Umbilical cord (tissue), 2 donors: ENCODE results near the gene C2CD4C. TPM values are rescaled to one million over a fixed set of nuclear protein-coding genes. Genes with fewer than 3 reads are reported as not detected.
A peak's percentile ranks its signal among the peaks of the same experiment; 100 is the strongest.
"Not testable (repeated sequence)": the region's sequence is repeated elsewhere in the genome, so short reads cannot be mapped to it uniquely, and the experiment has no call there.

Experiments
- DNase-seq: peaks from one replicate; pipeline ENCODE4 v3.0.0-alpha.2; 2015; ENCODE audit warnings: low spot score
- total RNA-seq: library from RNA; depleted of rRNA; stranded (reverse); fragments of >200 nt; gene quantifications from one replicate; pipeline ENCODE4 v1.2.3, GENCODE V29; 2014; ENCODE audit warnings: low replicate concordance; ENCODE audit not compliant: insufficient read depth

The C2CD4C gene
- total RNA-seq, 1 donor from 2014 or later: 0.96 TPM

DNA sequence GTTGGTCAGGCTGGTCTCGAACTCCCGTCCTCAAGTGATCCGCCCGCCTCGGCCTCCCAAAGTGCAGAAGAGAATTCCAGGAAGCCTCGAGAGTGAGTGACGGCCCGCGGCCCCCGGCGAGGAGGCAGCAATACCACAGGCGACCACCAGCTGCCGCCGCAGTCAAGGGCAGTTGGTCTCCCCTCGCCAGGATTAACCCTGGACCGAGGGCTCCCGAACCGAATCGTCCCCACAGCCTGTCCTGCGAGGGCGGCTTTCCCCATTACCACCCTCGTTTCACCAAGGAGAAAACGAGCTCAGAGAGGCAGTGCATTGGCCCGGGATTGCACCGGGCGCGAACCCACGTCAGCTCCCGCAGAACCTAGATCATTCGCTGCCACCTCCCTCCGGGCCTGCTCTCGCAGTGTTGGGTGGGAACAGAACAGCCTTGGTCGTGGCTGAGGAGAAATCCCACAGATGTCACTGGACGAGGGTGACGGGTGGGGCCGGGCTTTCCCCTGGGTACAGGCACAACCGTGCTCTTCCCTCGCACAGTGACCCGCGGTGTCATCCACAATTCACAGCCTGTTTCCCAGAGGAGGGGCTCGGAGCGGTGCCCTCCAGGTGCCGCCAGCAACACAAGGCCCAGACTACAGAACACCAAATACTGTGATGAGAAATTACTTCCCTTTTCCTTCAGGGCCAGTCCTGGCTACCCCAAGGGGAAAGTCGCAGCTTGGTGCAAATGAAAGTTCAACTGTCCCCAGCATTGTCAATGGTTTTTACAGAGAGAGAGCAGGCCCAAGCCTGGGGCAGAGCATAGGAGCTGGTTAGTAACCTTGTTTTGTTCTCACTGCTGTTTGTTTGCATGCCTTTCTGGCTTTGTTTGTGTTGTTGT lies 24.8 kb downstream of the C2CD4C start:
- DNase-seq: no peak

DNA sequence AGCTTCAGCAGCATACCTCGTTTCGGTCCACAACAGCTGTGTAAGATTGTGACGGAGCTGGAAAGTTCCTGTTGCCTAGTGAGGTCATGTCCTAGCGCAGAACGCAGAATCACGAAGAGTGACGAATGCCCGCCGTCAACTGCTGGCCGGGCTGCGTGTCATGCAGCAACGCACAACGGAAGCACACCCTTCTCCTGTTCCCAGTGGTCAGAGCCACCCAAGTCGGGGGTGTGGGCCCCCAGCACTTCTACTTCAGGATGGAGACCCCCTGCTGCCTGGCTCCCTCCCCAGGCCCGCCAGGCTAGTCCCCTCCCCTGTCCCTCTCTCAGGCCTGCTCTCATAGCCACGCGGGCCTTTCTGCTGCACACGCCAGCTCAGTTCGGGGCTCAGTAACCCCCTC lies 25.9 kb downstream of the C2CD4C start:
- DNase-seq: no peak

DNA sequence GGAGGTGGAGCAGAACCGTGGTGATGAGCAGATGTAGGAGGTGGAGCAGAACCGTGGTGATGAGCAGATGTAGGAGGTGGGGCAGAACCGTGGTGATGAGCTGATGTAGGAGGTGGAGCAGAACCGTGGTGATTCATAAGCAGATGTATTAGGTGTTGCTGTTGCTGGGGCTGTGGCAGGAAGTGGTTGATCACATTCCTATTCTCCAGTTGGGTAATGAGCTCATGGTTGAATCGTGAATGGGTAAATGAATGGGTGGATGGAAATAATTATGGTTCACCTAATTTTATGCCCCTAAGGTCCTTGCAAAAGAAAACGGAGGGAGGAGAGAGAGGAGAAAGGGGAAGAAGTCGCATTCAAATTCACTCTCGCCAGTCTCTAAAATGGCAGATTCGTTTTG lies 26.4 kb downstream of the C2CD4C start:
- DNase-seq: not testable (repeated sequence)

DNA sequence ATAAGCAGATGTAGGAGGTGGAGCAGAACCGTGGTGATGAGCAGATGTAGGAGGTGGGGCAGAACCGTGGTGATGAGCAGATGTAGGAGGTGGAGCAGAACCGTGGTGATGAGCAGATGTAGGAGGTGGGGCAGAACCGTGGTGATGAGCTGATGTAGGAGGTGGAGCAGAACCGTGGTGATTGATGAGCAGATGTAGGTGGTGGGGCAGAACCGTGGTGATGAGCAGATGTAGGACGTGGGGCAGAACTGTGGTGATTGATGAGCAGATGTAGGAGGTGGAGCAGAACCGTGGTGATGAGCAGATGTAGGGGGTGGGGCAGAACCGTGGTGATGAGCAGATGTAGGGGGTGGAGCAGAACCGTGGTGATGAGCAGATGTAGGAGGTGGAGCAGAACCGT lies 27.0 kb downstream of the C2CD4C start:
- not testable (repeated sequence) for DNase-seq

DNA sequence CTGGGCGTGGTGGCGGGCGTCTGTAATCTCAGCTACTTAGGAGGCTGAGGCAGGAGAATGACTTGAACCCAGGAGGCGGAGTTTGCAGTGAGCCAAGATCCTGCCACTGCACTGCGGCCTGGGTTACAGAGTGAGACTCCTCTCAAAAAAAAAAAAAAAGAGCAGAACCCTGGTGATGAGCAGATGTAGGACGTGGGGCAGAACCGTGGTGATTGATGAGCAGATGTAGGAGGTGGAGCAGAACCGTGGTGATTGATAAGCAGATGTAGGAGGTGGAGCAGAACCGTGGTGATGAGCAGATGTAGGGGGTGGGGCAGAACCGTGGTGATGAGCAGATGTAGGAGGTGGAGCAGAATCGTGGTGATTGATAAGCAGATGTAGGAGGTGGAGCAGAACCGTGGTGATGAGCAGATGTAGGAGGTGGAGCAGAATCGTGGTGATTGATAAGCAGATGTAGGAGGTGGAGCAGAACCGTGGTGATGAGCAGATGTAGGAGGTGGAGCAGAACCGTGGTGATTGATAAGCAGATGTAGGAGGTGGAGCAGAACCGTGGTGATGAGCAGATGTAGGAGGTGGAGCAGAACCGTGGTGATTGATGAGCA lies 28.2 kb downstream of the C2CD4C start:
- not testable (repeated sequence) for DNase-seq

DNA sequence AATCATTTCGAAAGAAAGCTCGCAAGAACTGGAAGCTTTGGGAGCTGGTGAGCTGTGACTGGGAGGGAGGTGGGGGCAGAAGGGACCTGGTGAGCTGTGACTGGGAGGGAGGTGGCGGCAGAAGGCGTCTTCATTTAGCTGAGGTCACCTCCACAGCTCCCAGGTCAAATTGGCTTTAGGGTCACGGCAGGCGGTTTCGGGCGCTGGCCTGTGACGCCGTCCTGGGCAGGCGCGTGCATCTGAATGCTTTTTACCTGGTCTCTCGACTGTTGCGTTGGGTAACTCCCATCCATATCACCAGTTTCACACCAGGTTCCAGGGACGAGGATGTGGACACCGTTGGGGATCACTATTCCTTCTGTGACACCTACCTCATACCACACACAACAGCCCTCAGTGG lies 29.2 kb downstream of the C2CD4C start:
- DNase-seq: no peak

DNA sequence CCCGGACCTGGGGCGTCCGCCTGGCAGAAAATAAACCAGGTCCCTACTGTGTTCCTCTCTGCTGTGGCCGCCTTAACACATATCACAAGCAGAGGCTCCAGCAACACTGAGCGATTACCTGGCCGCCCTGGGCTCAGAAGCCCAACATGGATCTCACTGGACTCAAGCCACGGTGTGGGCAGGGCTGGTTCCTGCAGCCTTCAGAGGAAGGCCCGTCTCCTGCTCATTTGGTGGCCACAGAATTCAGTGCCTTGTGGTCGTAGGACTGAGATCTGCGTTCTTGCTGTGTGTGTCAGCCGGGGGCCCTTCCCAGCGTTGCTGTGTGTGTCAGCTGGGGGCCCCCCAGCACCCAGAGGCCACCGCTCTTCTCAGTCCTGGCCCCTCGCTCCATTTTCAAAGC lies 30.2 kb downstream of the C2CD4C start:
- no peak for DNase-seq

DNA sequence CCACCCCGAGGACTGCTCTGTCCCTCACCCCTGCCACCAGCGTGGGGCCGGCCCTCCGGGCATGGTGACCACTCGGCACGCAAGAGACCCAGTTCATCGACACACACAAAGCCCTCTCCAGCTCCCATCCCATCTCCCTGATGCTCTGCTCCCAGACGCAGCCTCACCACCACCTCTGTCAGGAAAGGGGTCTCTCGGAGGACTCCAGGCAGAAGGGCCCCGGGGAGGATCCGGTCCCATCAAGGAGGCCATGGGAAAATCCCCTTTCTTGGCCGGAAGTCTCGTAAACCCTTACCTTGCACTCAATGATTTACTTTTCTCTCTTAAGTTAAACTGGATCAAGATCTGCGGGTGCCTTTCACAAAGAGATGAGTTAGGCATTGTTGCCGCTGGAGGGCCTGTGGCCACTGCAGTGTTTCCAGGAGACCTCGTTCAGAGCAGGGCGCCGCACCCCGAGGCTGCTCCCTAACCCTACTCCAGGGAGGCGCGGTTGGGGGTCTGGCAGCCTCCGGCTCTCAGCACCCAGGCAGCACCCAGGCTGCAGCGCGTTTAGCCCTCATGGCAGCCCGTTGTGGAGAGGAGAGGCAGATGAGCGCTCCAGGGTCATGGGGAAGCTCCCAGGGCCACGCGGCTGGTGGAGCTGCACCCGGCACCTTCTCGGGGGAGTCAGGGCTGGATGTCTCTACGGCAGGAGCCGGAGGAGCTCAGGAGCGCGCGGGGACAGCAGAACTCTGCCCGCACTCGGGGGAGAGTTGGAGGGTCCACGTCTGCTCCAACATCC lies 31.0 kb downstream of the C2CD4C start:
- DNase-seq: no peak

DNA sequence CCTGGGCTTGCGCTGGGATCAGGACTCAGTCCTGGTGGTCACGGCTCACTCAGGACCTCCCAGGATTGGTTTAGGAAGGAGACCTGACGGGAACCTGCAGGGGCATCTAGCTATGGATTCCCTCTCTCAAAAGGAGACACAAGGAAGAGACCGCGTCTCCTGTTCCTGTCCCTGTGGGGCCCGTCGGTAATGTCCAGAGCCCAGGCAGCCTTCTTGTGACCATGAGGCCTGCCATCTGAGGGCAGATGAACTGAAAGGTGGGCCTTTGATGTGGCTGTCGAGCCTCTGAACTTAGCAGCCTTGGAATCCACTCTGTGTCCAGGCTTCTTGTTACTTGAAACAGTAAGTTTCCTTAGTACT lies 32.9 kb downstream of the C2CD4C start:
- DNase-seq: no peak

DNA sequence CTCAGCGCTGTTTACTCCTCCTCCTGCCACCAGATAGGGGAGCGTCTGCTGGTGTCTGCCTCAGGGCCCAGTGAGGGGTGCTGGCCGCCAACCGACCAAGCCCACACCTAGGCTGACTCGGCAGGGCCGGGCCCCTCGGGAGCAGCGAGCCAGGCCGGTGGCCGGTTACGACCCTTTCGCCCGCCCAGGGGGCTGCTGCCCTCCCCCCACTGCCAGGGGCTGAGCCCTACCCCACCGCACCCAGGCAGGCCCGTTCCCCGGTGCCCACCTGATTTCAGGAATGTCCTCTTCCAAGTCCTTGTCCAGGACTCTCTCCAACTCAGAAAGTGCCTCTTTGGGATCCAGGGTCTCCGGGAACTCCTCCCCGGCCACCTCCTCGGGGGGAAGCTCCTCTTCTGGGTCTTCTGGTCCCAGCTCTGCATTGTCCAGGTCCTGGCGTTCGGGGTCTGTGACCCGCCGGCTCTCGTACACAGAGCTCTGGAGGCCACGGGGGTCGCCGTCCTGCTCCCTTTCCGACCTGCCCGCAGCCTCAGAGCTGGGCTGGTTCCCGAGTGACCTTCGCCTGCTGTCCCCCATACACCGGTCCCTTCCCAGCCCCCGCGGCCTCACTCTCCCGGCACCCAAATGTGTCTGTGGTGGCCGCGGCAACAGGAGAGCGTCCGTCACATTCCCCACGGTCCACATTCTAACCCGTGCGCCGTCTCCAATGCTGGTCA lies 33.4 kb downstream of the C2CD4C start:
- DNase-seq: no peak

DNA sequence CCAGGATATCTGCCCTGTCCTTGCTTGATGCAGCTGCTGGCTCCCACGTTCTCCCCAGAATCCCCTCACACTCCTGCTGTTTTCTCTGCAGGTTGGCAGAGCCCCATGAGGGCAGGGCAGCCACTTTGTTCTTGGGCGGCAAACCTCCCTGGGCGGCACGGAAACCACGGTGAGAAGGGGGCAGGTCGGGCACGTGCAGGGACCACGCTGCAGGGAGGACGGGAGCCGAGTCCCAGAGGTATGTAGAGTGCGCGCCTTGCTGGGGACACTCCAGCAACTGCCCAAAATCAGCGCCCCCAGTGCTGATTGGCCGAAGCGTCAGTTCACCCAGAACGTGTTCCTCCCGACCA lies 34.1 kb downstream of the C2CD4C start:
- no peak for DNase-seq

DNA sequence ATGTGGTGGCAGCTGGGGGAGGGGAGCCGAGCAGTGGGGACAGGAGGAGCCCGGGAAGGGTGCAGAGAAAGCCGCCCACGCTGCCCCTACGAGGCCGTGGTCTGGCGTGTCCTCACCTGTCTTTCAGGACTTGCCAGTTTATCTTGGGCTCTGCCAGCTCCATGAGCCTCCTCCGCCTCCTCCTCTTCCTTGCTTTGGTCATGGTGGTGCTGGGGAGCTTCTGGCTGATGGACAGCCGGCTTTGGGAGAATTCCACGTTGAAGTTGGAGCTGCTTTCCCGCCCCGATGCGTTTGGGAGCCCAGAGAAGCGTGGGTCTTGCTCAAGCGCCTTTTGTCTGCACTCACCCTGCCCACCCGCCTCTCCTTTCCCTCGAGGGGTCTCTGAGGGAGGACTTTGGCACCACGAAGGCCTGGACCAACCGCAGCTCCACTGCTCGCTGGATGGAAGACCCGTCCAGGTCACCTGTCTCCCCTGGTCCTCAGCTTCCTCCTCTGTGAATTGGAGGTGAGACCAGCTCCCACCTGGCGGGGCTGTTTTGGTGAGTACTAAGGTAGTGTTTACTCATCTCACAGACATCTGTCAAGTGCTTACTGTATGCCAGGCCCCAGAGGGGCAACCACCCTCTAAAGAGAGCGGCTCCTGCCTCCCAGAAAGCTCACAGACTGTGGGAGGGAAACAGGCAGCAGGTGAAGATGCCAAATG lies 34.6 kb downstream of the C2CD4C start:
- DNase-seq: no peak

DNA sequence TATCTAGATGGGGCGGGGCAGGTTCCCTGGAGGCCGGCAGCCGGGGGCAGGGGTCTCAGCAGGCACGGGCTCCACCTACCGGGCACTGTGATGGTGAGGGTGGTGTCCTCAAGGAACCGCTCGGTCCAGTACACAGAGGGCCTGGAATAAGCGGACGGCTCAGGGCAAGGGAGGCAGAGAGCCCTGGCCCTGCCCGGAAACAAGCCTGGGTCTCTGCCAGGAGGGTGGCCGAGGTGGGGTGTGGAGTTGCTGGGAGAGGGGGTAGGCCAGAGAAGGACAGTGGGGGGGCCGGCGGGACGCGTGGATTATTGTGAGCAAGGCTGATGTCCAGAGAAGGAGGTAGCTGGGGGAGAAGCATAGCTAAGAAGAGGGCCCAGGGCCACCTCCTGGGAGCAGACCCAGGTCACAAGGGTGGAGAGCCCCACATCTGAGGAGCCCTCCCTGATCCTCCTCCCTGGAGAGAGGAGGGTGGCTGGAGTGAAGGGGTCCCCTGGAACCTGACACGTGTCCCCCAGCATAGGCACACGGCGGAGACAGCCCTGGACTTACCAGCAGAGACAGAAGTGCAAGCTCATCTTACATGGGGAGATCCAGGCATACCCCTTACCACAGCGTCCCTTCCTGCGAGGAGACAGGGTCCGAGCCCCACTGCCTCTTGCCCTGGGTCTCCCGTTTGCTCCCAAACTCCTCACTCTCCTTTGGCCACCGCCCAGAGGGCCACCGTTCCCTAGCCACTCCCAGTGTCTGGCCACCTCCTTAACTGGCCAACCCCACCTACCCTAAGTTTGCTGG lies 35.4 kb downstream of the C2CD4C start:
- no peak for DNase-seq

DNA sequence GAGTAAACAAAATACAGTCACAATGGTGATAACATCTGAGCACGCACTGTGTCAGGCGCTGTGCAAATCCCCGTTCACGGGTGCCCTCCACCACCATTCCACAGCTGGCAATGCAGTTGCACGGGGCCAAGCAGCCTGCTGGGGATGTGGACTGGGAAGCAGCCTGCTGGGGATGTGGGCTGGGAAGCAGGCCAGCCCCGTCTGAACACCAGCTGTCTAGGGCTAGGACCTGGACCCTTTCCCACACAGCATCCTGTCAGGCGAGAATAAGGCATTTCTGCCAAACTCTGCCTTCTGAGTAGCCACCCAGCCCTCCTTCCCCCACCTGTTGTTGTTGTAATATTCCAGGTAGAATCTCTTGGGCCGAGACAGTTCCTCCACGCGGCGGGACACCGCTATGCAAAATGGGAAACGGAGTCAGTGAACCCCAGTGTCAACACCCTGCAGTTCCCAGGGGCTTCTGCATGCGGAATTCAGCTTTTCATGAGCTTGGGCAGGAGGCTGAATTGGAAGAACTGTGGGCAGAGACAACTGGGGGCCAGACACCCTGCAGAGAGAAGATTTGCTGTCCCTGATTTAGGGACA lies 36.5 kb downstream of the C2CD4C start:
- peak; percentile 80 for DNase-seq

DNA sequence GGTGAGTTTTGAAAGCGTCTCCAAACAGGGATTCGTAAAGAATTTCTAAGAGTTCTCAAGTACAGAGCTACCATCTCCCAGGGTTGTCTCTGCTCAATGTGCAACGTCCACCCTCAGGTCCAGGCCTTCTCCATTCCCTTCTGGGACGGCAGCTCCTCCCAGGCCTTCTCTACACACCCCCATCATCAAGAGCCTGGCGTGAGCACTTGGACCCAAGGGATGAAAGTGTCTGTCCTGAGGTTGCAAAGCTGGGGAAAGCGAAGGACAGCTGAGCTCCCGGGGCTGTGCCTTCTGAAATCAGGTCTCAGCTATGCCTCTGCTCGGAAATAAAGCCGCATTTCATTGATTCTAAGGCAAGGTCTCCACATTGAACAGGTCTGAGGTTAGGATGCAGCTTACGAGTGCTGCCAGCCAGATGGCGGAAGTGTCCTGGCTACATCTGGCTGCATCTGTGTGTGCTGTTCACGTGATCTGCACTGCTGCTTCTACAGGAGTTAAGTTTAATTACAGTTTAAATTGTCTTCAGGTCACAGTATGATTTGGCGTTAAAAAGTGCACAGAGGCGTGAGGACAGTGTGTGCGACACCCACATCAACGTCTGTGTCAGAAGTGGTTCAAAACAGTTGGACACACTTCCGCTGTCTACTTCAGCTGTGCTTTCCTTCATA lies 37.3 kb downstream of the C2CD4C start:
- no peak for DNase-seq

DNA sequence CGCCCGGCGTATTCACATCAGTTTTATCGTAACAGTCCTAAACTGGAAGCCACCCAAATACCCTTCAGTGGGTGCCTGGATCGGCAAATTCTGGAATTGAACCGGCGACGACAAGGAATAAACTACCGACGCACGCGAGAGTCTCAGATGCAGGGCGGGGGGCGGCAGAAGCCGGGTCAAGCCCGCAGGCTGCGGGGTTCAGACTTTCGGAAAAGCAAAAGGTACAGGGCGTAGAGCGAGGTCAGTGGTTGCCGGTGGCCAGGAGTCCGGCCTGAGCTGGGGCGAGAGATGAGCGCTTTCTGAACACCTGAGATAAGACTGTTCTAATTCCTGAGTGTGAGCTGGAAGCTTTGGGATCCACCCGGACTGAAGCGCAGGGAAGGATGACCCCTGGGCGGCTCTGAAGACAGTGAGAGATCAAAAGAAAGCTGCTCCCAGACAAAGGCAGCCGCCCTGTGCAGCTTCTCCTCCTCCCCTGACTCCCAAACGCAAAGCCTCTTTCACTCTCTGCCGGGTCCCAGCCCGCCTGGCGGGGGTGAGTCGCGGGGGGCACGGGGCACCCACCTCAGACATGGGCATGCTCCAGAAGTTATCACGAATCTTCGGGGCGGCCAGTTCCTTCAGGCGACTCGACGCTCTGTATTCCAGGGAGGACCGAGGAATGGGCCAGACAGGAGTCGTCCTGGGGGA lies 38.2 kb downstream of the C2CD4C start:
- no peak for DNase-seq

DNA sequence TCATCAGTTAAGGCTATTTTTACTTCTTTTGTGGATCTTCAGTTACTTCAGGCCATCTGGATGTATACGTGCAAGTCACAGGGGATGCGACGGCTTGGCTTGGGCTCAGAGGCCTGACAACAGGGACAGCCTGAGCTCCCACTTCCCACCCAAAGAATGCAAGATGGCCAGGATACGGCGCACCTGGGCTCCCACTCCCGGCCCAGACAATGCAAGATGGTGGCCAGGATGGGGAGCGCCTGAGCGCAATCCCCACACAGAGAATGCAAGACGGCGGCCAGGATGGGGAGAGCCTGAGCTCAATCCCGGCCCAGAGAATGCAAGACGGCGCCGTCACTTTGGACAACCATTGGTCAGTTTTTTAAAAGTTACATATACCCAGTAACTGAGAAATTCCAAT lies 39.1 kb downstream of the C2CD4C start:
- no peak for DNase-seq

DNA sequence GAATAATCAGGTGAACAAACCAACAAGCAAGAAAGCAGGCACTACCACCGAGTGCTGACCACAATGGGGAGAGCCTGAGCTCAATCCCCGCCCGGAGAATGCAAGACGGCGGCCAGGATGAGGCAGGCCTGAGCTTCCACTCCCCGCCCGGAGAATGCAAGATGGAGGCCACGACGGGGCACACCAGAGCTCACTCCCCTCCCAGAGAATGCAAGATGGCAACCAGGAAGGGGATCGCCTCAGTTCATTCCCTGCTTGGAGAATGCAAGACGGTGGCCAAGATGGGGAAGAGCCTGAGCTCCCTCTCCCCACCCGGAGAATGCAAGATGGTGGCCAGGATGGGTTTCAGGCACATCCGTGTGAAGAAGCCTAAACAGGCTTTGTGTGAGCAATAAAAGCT lies 39.7 kb downstream of the C2CD4C start:
- no peak for DNase-seq

DNA sequence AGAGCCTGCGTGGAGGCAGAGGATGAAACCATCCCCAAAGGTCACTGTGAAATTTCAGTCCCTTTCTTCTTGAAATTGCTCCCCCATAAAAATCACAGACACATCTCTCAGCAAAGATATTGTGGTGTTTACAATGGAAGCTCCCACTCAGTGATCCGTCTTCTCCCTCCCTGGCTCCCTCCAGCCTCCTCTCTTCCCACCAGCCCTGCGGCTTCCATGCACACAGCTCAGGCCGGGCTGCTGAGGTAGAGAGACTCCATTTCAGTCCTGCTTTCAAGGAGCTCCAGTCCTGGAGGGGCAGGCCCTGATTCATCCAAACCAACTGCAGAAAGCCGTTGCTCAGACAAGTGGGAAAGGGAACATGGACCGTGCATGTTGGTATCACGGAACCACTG lies 40.3 kb downstream of the C2CD4C start:
- DNase-seq: no peak
